GM12878 (cell line): ENCODE measurements around the gene DEXI. TPM values are rescaled to one million over a fixed set of nuclear protein-coding genes. Genes with fewer than 3 reads are reported as not detected.
A peak's percentile ranks its signal among the peaks of the same experiment; 100 is the strongest.

Experiments used
- ASH2L ChIP-seq: fragments of 300-600, 200-600 bp; sonication (generic); IDR thresholded peaks from 2 replicates; pipeline ENCODE4 v1.6.1; 2017; ENCODE audit warnings: low read depth, mild to moderate bottlenecking, borderline replicate concordance
- ATF7 ChIP-seq: fragments of 450-650 bp; IDR thresholded peaks from 2 replicates; pipeline ENCODE4 v1.6.1; 2016; ENCODE audit warnings: low read depth, mild to moderate bottlenecking
- BHLHE40 ChIP-seq, 2 experiments: fragments of 450-650 bp in 1 of 2; IDR thresholded peaks; 2 replicates each; pipeline ENCODE4 v1.6.1; 2011 to 2017; ENCODE audit warnings: low read depth in 2 of 2, borderline replicate concordance in 1 of 2, improper control_type of control experiment in 1 of 2, low read length in 1 of 2, mild to moderate bottlenecking in 1 of 2
- BMI1 ChIP-seq: fragments of 450-650 bp; IDR thresholded peaks from 2 replicates; pipeline ENCODE4 v1.6.1; 2016; ENCODE audit warnings: mild to moderate bottlenecking, moderate library complexity, borderline replicate concordance
- BRCA1 ChIP-seq: IDR thresholded peaks from 2 replicates; pipeline ENCODE4 v1.6.1; 2011; ENCODE audit warnings: low read depth, low read length, improper control_type of control experiment
- EED ChIP-seq: sonication (generic); IDR thresholded peaks from 2 replicates; pipeline ENCODE4 v1.6.1; 2016; ENCODE audit warnings: antibody characterized with exemption, low read depth
- EZH2 ChIP-seq: IDR thresholded peaks from 2 replicates; pipeline ENCODE4 v1.6.1; 2012; ENCODE audit warnings: low read depth, mild to moderate bottlenecking, control low read depth, inconsistent platforms, low read length, borderline replicate concordance; ENCODE audit not compliant: control insufficient read depth
- HCFC1 ChIP-seq: fragments of 150-350 bp; IDR thresholded peaks from 2 replicates; pipeline ENCODE4 v1.6.1; 2014; ENCODE audit warnings: low read length
- HDAC6 ChIP-seq: fragments of 200-600 bp; sonication (generic); IDR thresholded peaks from one replicate; pipeline ENCODE4 v1.8.0; 2017; ENCODE audit warnings: antibody characterized with exemption; ENCODE audit not compliant: unreplicated experiment
- HDGF ChIP-seq: fragments of 450-650 bp; IDR thresholded peaks from 2 replicates; pipeline ENCODE4 v1.6.1; 2016; ENCODE audit warnings: antibody characterized with exemption
- SMARCA5 ChIP-seq: fragments of 450-650 bp; IDR thresholded peaks from 2 replicates; pipeline ENCODE4 v1.6.1; 2017; ENCODE audit warnings: mild to moderate bottlenecking
- SMC3 ChIP-seq: IDR thresholded peaks from 2 replicates; pipeline ENCODE4 v1.6.1; 2011; ENCODE audit warnings: low read length, improper control_type of control experiment, borderline replicate concordance
- TAF1 ChIP-seq: IDR thresholded peaks from 2 replicates; pipeline ENCODE4 v1.6.1; 2011; ENCODE audit warnings: mild to moderate bottlenecking, low read depth, low read length, borderline replicate concordance
- ZZZ3 ChIP-seq: IDR thresholded peaks from 2 replicates; pipeline ENCODE4 v1.6.1; 2011; ENCODE audit warnings: low read depth; ENCODE audit not compliant: control insufficient read depth, insufficient read length
- polyA plus RNA-seq, 11 experiments: library from polyadenylated mRNA; depleted of rRNA in 4 of 11; unstranded in 6 of 11; stranded (reverse) in 5 of 11; fragments of >200 nt; fragmentation: Nextera tagmentation in 4 of 11; fragmentation: Illumina TruSeq in 1 of 11; extraction: Ambion mirVana in 4 of 11; extraction: Trizol in 1 of 11; gene quantifications; 1 replicate in 1 of 11; 2 replicates in 10 of 11; pipeline versions ENCODE4 v1.2.1 to v1.2.3, GENCODE V29; 2011 to 2016; ENCODE audit warnings: inconsistent platforms in 2 of 11, missing spikeins in 2 of 11, low read depth in 1 of 11
- total RNA-seq, 4 experiments: library from RNA; depleted of rRNA in 3 of 4; stranded (reverse); fragments of >200 nt in 3 of 4; fragmentation: Illumina TruSeq in 1 of 4; extraction: Trizol in 1 of 4; gene quantifications; 2 replicates each; pipeline versions ENCODE4 v1.2.1 to v1.2.3, GENCODE V29; 2013 to 2021
- TF ChIP-seq, protein P1 (sequence below): IDR thresholded peaks from 2 replicates; pipeline ENCODE4 v1.6.1; 2012; ENCODE audit warnings: low read length, inconsistent platforms
- TF ChIP-seq, protein P2 (sequence below): fragments of 450-650 bp; IDR thresholded peaks from 2 replicates; pipeline ENCODE4 v1.6.1; 2017; ENCODE audit warnings: low read depth, mild to moderate bottlenecking, moderate library complexity
- TF ChIP-seq, protein P3 (sequence below): fragments of 450-650 bp; IDR thresholded peaks from 2 replicates; pipeline ENCODE4 v1.6.1; 2014; ENCODE audit warnings: mild to moderate bottlenecking
- TF ChIP-seq, protein P4 (sequence below): fragments of 450-650 bp; formaldehyde crosslinking; IDR thresholded peaks from 2 replicates; pipeline ENCODE4 v1.4.0; 2020; ENCODE audit warnings: mild to moderate bottlenecking, moderate library complexity

DEXI gene
- total and polyA plus RNA-seq, 10 of the 15 experiments (the other 5 are each of a cell fraction or from before 2014, with no cell fraction given), result 1.4 to 26.3 (median 18.4) TPM

DNA sequence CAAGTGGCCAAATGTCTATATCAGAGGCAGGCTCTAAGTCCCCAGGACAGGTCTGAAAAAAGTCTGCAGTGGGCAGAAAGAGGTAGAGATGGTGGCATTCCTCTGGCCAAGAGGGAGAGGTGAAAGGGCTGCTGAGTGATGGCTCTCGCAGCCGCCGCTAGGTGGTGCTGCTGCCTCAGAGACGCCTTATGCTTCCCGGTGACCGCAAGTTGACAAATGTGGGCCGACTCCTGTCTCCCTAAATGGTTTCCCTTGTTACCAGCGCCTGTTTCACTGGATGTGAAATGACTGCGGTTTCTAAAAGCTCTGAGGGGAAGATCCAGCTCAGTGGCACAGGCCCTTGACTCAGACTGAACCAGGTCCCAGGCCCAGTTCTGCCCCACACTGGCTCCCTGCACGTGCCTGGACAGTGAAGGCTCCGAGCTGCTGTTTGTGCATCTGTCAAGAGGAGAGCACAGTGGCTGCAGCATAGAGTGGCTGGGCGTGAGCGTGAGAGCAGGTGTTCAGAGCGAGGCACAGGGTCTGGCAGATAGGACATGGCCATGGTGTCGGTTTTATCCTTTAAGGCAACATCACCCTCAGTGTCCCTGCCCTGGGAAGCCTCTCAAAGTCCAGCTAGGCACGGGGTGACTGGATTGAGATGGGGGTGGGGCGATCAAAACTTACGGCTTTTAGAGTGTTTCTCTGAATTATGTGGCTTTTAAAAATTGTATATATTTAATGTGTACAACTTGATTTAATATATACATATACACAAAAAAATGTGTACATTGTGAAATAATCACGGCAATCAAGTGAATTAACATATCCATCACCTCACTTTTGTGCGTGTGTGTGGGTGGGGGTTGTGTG is 22.0 kb upstream of the DEXI start (continued):
- TF ChIP-seq ASH2L (no peak), SMARCA5 (peak; percentile 86; the same call in 1 of the 2 replicates), SMC3 (peak; percentile 67), HDGF (peak; percentile 79), EED (peak; percentile 99), HDAC6 (no peak), ZZZ3 (no peak), ATF7 (no peak), HCFC1 (no peak; the same call in 1 of the 2 replicates), TAF1 (0 out of 2 replicates have a peak, but pooled peaks have one; percentile 8), BMI1 (no peak), BHLHE40 (IDR thresholded peaks at IDR 0.05; ENCODE audit: borderline replicate concordance in 1 of 2, low read depth in 2 of 2, low read length in 1 of 2) (peak; percentile 99), BRCA1 (no peak), EZH2 (no peak)
- TF ChIP-seq, protein P1, sequence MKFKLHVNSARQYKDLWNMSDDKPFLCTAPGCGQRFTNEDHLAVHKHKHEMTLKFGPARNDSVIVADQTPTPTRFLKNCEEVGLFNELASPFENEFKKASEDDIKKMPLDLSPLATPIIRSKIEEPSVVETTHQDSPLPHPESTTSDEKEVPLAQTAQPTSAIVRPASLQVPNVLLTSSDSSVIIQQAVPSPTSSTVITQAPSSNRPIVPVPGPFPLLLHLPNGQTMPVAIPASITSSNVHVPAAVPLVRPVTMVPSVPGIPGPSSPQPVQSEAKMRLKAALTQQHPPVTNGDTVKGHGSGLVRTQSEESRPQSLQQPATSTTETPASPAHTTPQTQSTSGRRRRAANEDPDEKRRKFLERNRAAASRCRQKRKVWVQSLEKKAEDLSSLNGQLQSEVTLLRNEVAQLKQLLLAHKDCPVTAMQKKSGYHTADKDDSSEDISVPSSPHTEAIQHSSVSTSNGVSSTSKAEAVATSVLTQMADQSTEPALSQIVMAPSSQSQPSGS, result peak; percentile 3; the same call in 1 of the 2 replicates
- TF ChIP-seq, protein P2, sequence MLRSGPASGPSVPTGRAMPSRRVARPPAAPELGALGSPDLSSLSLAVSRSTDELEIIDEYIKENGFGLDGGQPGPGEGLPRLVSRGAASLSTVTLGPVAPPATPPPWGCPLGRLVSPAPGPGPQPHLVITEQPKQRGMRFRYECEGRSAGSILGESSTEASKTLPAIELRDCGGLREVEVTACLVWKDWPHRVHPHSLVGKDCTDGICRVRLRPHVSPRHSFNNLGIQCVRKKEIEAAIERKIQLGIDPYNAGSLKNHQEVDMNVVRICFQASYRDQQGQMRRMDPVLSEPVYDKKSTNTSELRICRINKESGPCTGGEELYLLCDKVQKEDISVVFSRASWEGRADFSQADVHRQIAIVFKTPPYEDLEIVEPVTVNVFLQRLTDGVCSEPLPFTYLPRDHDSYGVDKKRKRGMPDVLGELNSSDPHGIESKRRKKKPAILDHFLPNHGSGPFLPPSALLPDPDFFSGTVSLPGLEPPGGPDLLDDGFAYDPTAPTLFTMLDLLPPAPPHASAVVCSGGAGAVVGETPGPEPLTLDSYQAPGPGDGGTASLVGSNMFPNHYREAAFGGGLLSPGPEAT, result peak; percentile 53
- TF ChIP-seq, protein P3, sequence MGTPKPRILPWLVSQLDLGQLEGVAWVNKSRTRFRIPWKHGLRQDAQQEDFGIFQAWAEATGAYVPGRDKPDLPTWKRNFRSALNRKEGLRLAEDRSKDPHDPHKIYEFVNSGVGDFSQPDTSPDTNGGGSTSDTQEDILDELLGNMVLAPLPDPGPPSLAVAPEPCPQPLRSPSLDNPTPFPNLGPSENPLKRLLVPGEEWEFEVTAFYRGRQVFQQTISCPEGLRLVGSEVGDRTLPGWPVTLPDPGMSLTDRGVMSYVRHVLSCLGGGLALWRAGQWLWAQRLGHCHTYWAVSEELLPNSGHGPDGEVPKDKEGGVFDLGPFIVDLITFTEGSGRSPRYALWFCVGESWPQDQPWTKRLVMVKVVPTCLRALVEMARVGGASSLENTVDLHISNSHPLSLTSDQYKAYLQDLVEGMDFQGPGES, result no peak
- TF ChIP-seq, protein P4, sequence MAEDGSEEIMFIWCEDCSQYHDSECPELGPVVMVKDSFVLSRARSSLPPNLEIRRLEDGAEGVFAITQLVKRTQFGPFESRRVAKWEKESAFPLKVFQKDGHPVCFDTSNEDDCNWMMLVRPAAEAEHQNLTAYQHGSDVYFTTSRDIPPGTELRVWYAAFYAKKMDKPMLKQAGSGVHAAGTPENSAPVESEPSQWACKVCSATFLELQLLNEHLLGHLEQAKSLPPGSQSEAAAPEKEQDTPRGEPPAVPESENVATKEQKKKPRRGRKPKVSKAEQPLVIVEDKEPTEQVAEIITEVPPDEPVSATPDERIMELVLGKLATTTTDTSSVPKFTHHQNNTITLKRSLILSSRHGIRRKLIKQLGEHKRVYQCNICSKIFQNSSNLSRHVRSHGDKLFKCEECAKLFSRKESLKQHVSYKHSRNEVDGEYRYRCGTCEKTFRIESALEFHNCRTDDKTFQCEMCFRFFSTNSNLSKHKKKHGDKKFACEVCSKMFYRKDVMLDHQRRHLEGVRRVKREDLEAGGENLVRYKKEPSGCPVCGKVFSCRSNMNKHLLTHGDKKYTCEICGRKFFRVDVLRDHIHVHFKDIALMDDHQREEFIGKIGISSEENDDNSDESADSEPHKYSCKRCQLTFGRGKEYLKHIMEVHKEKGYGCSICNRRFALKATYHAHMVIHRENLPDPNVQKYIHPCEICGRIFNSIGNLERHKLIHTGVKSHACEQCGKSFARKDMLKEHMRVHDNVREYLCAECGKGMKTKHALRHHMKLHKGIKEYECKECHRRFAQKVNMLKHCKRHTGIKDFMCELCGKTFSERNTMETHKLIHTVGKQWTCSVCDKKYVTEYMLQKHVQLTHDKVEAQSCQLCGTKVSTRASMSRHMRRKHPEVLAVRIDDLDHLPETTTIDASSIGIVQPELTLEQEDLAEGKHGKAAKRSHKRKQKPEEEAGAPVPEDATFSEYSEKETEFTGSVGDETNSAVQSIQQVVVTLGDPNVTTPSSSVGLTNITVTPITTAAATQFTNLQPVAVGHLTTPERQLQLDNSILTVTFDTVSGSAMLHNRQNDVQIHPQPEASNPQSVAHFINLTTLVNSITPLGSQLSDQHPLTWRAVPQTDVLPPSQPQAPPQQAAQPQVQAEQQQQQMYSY (CRISPR knock-in tag), result no peak
